NCI-H526 (cell line): ENCODE data around the gene BTBD16.

Experiments used
- DNase-seq, 2 experiments: peaks; one replicate each; lab custom pipeline; 2025; lab: John Stamatoyannopoulos, UW

Gene BTBD16

GRCh38 chr10:122271076-122271475, at the start of gene BTBD16:
BTBD16 (plus strand) TSS chr10:122271296; CDS start chr10:122275082, 3,786 bp downstream.
- DNase-seq = no peak

GRCh38 chr10:122221958-122222357, 49.1 kb upstream of the BTBD16 start:
- DNase-seq = no peak

GRCh38 chr10:122222638-122223037, 48.5 kb upstream of the BTBD16 start:
- DNase-seq = no peak

DNA sequence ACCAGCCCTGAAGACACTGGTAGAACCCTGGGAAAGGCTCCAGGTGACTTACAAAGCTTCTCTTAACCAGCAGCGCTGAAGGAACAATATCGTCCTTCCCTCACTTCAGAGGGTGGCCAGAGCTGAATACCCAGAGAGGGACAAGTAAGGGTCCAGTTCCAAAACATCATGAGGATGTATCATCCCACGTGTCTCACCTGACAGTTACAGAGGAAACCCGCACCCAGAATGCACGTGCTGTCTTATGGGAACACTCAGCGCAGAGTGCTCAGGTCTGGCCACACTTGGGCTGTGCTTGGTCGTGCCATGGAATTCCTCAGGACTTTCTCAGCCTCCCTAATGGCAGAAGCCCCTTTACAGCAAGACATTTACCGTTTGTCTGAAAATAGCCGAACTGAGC, 46.9 kb upstream of the BTBD16 start:
- DNase-seq = no peak

DNA sequence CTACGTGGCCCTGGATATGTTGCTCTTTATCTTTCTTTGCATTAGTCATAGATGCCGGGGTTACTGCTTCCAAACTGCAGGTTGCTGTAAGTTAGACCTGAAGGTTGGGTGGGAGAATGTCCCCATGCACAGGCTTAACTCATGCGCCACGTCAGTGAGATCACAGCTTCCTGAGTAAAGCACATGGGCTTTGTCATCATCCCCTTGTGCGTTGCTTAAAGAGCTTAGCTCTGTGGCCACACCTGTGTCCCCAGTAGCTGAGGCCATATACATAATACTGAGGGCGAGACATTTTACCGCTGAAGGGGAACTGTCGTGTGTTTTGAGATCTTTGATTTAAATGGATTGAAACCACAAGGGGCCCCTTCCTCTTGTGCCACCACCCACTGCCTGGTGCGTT, 45.8 kb upstream of the BTBD16 start:
- DNase-seq = no peak

DNA sequence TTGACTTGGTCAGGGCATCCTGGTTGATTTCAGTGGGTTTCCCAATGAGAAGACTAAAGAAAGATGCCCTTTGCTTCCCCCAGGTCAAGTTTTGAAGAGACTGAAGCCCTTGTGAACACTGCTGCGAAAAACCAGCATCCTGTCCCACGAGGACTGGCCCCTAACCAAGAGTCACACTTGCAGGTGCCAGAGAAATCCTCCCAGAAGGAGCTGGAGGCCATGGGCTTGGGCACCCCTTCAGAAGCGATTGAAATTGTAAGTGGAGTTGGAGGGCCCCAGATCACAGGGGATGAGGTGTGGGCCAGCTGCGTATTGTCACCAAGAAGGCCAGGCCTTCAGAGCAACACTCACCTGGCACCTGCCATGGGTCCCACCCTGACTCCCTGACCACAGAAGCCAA, 43.3 kb upstream of the BTBD16 start:
- no peak for DNase-seq

GRCh38 chr10:122229666-122230065, 41.4 kb upstream of the BTBD16 start:
- no peak for DNase-seq

GRCh38 chr10:122230222-122230621, 40.9 kb upstream of the BTBD16 start:
- no peak for DNase-seq

GRCh38 chr10:122232769-122233168, 38.3 kb upstream of the BTBD16 start:
- DNase-seq = no peak

GRCh38 chr10:122233857-122234348, 37.2 kb upstream of the BTBD16 start:
- DNase-seq = no peak

- DNase-seq = no peak
Measured at GRCh38 chr10:122234416-122234815, 36.7 kb upstream of the BTBD16 start.

DNA sequence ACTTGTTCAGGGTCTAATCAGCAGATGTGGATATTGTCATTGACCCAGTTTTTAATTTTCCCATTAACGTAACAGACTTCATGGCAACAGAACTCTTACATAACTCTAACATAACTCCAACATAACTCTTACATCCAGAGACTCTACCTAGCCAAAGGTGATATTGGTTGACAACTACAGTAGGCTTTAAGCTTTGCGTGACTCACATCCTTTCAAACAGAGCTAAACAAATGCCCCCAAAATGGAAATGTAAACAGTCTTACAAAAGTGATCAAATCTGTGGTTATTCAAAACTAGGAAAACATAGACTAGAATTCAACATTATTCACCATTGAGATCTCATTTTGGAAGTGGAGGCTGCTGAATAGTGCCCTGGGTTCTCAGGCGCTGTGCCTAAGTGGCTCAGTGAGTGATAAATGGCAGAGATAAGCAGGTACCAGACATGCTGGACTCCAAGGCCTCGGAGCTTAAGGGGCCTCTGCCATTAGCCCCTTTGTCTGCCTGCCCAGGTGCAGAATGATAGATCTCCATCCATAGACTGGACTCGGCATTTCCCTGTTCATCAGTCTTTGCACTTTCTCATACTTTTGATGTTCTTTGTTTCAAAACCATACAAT, 34.3 kb upstream of the BTBD16 start:
- no peak for DNase-seq

GRCh38 chr10:122237331-122237990, 33.6 kb upstream of the BTBD16 start:
- no peak for DNase-seq

DNA sequence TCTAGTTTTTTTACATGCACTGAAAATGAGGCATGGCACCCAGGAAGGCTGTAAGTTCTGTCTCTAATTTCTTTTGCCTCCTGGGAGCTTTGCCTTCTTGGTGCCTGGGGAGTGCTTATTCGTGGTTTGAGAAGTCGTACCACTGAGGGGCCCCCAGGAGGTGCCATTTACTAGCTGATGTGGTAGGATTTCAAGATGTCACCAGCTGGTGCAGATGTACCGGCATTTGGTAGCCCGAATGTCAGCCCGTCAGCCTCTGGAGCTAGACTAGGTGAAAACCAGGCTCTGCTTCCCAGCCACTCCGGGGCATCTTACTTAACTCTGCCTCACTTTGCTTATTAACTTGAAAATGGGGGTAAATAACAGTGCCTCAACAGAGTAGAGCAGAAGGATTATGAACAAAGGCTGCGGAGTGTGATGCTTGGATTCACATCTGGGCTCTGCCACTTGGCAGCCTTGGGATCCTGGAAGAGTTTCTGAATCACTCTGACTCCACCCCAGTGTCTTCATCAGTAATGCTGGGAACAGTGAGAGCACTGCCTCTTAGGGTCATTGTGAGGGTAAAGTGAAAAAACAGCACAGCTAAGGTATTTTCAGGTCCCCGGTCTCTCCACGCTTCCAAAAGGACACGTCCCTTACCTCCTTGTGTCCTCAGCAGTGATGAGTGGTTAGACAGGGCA, 31.4 kb upstream of the BTBD16 start:
- no peak for DNase-seq

DNA sequence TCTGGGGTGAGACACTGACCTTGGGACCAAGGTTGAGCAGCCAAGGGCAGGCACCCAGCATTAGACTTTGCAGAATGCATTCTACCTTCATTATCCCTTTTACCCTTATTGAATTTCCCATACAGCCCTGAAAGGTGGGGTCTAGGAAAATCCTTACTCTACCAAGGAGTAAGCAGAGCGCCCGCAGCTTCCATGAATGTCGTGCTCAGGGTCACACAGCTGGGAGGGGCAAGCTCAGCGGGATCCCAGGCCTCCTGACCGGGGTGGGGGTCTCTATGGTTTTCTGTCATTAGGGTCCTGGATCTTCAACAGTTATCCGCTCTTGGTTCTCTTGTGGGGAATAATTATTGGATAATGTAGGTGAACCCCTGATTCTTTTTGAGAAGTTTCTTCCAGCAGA, 30.7 kb upstream of the BTBD16 start:
- no peak for DNase-seq

GRCh38 chr10:122241836-122242235, 29.3 kb upstream of the BTBD16 start:
- no peak for DNase-seq

- DNase-seq = no peak
Measured at GRCh38 chr10:122243550-122243949, 27.5 kb upstream of the BTBD16 start.

- DNase-seq = peak; percentile 29 to 46
Measured at GRCh38 chr10:122244001-122244975, 26.8 kb upstream of the BTBD16 start.

- DNase-seq = no peak
Measured at GRCh38 chr10:122245136-122245535, 26.0 kb upstream of the BTBD16 start.

- no peak for DNase-seq
Measured at GRCh38 chr10:122245897-122246296, 25.2 kb upstream of the BTBD16 start.

- no peak for DNase-seq
Measured at GRCh38 chr10:122246830-122247520, 24.1 kb upstream of the BTBD16 start.
